Gastroesophageal sphincter (tissue), 3 donors: ENCODE data around the gene MTMR12.

Experiments
- CTCF ChIP-seq, 4 experiments: fragments of 200-600 bp in 2 of 4; fragments of 450-650 bp in 2 of 4; sonication (generic) in 1 of 4; IDR thresholded peaks; one replicate each; pipeline ENCODE4 v1.5.1; 2017 to 2019; ENCODE audit warnings: antibody characterized with exemption in 4 of 4, mild to moderate bottlenecking in 2 of 4, moderate library complexity in 2 of 4
- EP300 ChIP-seq: sonication (generic); formaldehyde crosslinking; IDR thresholded peaks from one replicate; pipeline ENCODE4 v1.6.1; 2017; ENCODE audit warnings: antibody characterized with exemption, mild to moderate bottlenecking
- POLR2A ChIP-seq, 2 donors: fragments of 450-650 bp; IDR thresholded peaks; one replicate each; pipeline ENCODE4 v1.6.1; 2017; ENCODE audit warnings: antibody characterized with exemption in 2 of 2, mild to moderate bottlenecking in 2 of 2, moderate library complexity in 1 of 2
- POLR2AphosphoS5 ChIP-seq: sonication (generic); formaldehyde crosslinking; IDR thresholded peaks from one replicate; pipeline ENCODE4 v1.6.1; 2017; ENCODE audit warnings: antibody characterized with exemption

- TF ChIP-seq CTCF (IDR thresholded peaks at IDR 0.05): no peak
- TF ChIP-seq POLR2A (IDR thresholded peaks at IDR 0.05): no peak
- no peak for TF ChIP-seq POLR2AphosphoS5
- TF ChIP-seq EP300: no peak
These were observed 111.5 kb downstream of the MTMR12 start for GRCh38 chr5:32201122-32201753.
